ENCODE measurements around the gene ENPP6.

The ENPP6 gene

GRCh38 chr4:184061582-184061981 is 156.1 kb downstream of the ENPP6 start:
- H2AFZ ChIP-seq (ENCODE audit: low read depth, low read length, severe bottlenecking) = no peak overlapping the region
- H4K20me1 ChIP-seq (ENCODE audit: low read depth, low read length) = no peaks in the 10 kb centered on the region
- H3K9me2 ChIP-seq (replicated peaks; ENCODE audit: insufficient read depth, low read length) = no peaks in the 10 kb centered on the region
- H3K9me3 ChIP-seq (ENCODE audit: insufficient read depth, low read length) = no peaks in the 10 kb centered on the region
- no peaks in the 10 kb centered on the region for H3K79me2 ChIP-seq (ENCODE audit: insufficient read depth, low read length)
- no peaks in the 10 kb centered on the region for H3F3A ChIP-seq (ENCODE audit: insufficient read depth)
- no peaks in the 10 kb centered on the region for H3K36me3 ChIP-seq (ENCODE audit: low read length)
- no peak for TF ChIP-seq CTCF (IDR thresholded peaks at IDR 0.05; ENCODE audit: insufficient read depth, low read length, poor library complexity, severe bottlenecking)
- TF ChIP-seq EZH2phosphoT487 (conservative IDR thresholded peaks at IDR 0.05; ENCODE audit: low read length) = no peak
- H3K4me2 ChIP-seq (ENCODE audit: low read depth, low read length, poor library complexity, severe bottlenecking) = no peak overlapping the region
- no peak overlapping the region for H3K4me3 ChIP-seq (ENCODE audit: insufficient read depth, low read length, poor library complexity, severe bottlenecking)
- H3K27ac ChIP-seq (ENCODE audit: low read depth, low read length) = no peak overlapping the region
- H3K9ac ChIP-seq (ENCODE audit: low read length) = no peak overlapping the region
- no peaks in the 10 kb centered on the region for H3K27me3 ChIP-seq (ENCODE audit: low read length)

GRCh38 chr4:184059099-184059498 is 158.6 kb downstream of the ENPP6 start:
- TF ChIP-seq CTCF (IDR thresholded peaks at IDR 0.05; ENCODE audit: insufficient read depth, low read length, poor library complexity, severe bottlenecking) (no peak), EZH2phosphoT487 (conservative IDR thresholded peaks at IDR 0.05; ENCODE audit: low read length) (no peak)
- Histone ChIP-seq H3K79me2 (ENCODE audit: insufficient read depth, low read length) (no peaks in the 10 kb centered on the region), H3K9me3 (ENCODE audit: insufficient read depth, low read length) (no peaks in the 10 kb centered on the region), H3K9me2 (replicated peaks; ENCODE audit: insufficient read depth, low read length) (no peaks in the 10 kb centered on the region), H3K27ac (ENCODE audit: low read depth, low read length) (no peak overlapping the region), H4K20me1 (ENCODE audit: low read depth, low read length) (no peaks in the 10 kb centered on the region), H2AFZ (ENCODE audit: low read depth, low read length, severe bottlenecking) (no peak overlapping the region), H3K36me3 (ENCODE audit: low read length) (no peaks in the 10 kb centered on the region), H3K4me2 (ENCODE audit: low read depth, low read length, poor library complexity, severe bottlenecking) (no peak overlapping the region), H3F3A (ENCODE audit: insufficient read depth) (no peaks in the 10 kb centered on the region), H3K4me3 (ENCODE audit: insufficient read depth, low read length, poor library complexity, severe bottlenecking) (no peak overlapping the region), H3K27me3 (ENCODE audit: low read length) (no peaks in the 10 kb centered on the region), H3K9ac (ENCODE audit: low read length) (no peak overlapping the region)

- Histone ChIP-seq H3K79me2 (ENCODE audit: insufficient read depth, low read length) (no peaks in the 10 kb centered on the region), H3F3A (ENCODE audit: insufficient read depth) (no peaks in the 10 kb centered on the region), H3K36me3 (ENCODE audit: low read length) (no peaks in the 10 kb centered on the region), H3K27me3 (ENCODE audit: low read length) (no peaks in the 10 kb centered on the region), H3K9me3 (ENCODE audit: insufficient read depth, low read length) (no peaks in the 10 kb centered on the region), H4K20me1 (ENCODE audit: low read depth, low read length) (no peaks in the 10 kb centered on the region), H3K4me2 (ENCODE audit: low read depth, low read length, poor library complexity, severe bottlenecking) (no peak overlapping the region), H3K9ac (ENCODE audit: low read length) (no peak overlapping the region), H3K4me3 (ENCODE audit: insufficient read depth, low read length, poor library complexity, severe bottlenecking) (no peak overlapping the region), H2AFZ (ENCODE audit: low read depth, low read length, severe bottlenecking) (no peak overlapping the region), H3K9me2 (replicated peaks; ENCODE audit: insufficient read depth, low read length) (no peaks in the 10 kb centered on the region), H3K27ac (ENCODE audit: low read depth, low read length) (no peak overlapping the region)
- no peak for TF ChIP-seq CTCF (IDR thresholded peaks at IDR 0.05; ENCODE audit: insufficient read depth, low read length, poor library complexity, severe bottlenecking)
- TF ChIP-seq EZH2phosphoT487 (conservative IDR thresholded peaks at IDR 0.05; ENCODE audit: low read length) = no peak
Measured at GRCh38 chr4:184058026-184058425, 159.6 kb downstream of the ENPP6 start.
